Activated CD4-positive, alpha-beta T cell treated with anti-CD3 and anti-CD28 coated beads, Interleukin-2, amount 10 ng/mL, durations not matched to agents 24 days and 14 days (primary cell): ENCODE data around the gene HSPB9. TPM values are rescaled to one million over a fixed set of nuclear protein-coding genes. Genes with fewer than 3 reads are reported as not detected.

Source experiments
- DNase-seq: peaks from one replicate; pipeline ENCODE4 v3.0.0; 2022
- H3K27ac Mint-ChIP-seq: one replicate; pipeline ENCODE4 v1.8.0; 2022; ENCODE audit warnings: mild to moderate bottlenecking, mixed read lengths
- H3K27me3 Mint-ChIP-seq: one replicate; pipeline ENCODE4 v1.8.0; 2022; ENCODE audit warnings: mixed read lengths
- H3K36me3 Mint-ChIP-seq: one replicate; pipeline ENCODE4 v1.8.0; 2022; ENCODE audit warnings: low read depth, mild to moderate bottlenecking, mixed read lengths
- H3K4me1 Mint-ChIP-seq: one replicate; pipeline ENCODE4 v1.8.0; 2021; ENCODE audit warnings: mixed read lengths
- H3K4me3 Mint-ChIP-seq: one replicate; pipeline ENCODE4 v1.8.0; 2022; ENCODE audit warnings: mild to moderate bottlenecking, moderate library complexity, mixed read lengths
- H3K9me3 Mint-ChIP-seq: one replicate; pipeline ENCODE4 v1.8.0; 2021; ENCODE audit warnings: mixed read lengths
- intact Hi-C: fragments of 100-400 bp; cut with micrococcal nuclease; formaldehyde crosslinking; loops from one replicate; pipeline ENCODE4 v1.15.1; 2023
- total RNA-seq: library from RNA; stranded (reverse); gene quantifications from 2 replicates; pipeline ENCODE4 v1.2.3, GENCODE V29; 2022

Gene HSPB9
- total RNA-seq, 1 donor from 2014 or later: not detected

- H3K27me3 Mint-ChIP-seq: no peaks in the 10 kb centered on the region
- peaks cover 4% of the 10 kb centered on the region for H3K4me1 Mint-ChIP-seq
- intact Hi-C loops: no loop called here
- DNase-seq: peak; percentile 85
- H3K4me3 Mint-ChIP-seq: no peak overlapping the region
- no peaks in the 10 kb centered on the region for H3K36me3 Mint-ChIP-seq
- H3K9me3 Mint-ChIP-seq: no peaks in the 10 kb centered on the region
- H3K27ac Mint-ChIP-seq: no peak overlapping the region
Measured at GRCh38 chr17:42163113-42163512, 40.5 kb downstream of the HSPB9 start.

DNA sequence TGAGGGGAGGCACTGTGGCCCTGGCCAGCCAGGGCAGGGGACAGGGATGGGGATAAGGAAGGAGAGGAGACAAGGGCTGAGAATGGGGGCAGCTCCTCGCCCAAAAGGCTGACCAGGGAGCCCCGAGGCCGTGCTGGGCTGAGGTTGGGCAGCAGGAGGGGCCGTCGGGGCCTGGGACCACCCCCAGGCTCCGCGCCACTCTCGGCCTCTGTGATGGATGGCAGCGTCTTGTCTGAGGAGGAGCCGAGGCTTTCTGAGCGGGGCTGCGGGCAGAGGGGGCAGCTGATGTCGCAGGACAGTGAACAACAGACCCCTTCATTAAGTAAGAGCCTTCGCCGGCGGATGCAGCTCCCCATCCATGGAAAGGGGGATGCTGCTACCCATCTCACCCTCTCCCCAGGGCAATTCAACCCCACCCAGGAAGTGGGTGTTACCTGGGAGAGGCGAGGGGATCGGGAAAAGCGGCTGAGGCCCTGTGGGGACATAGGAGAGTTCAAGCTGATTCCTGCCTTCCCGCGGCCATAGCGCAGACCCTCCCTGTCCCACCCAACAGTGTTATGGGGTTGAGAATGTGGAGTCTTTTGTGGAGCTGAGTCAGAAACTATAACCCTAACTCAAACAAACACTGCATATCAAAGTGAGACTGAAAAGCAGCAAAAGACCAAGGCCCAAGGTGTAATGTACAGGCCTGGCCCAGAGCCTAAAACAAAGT, 41.2 kb downstream of the HSPB9 start:
- H3K9me3 Mint-ChIP-seq: no peaks in the 10 kb centered on the region
- H3K27me3 Mint-ChIP-seq: no peaks in the 10 kb centered on the region
- no peaks in the 10 kb centered on the region for H3K36me3 Mint-ChIP-seq
- H3K4me3 Mint-ChIP-seq: no peak overlapping the region
- H3K27ac Mint-ChIP-seq: no peak overlapping the region
- intact Hi-C loops: no loop called here
- peaks cover 4% of the 10 kb centered on the region for H3K4me1 Mint-ChIP-seq
- DNase-seq: no peak

GRCh38 chr17:42165751-42166150, 43.1 kb downstream of the HSPB9 start:
- Mint-ChIP-seq H3K27ac (no peak overlapping the region), H3K36me3 (no peaks in the 10 kb centered on the region), H3K4me1 (peaks cover 4% of the 10 kb centered on the region), H3K27me3 (peaks cover 2% of the 10 kb centered on the region), H3K9me3 (no peaks in the 10 kb centered on the region), H3K4me3 (no peak overlapping the region)
- intact Hi-C loops: no loop called here
- DNase-seq: no peak

- peaks cover 2% of the 10 kb centered on the region for H3K27me3 Mint-ChIP-seq
- no peaks in the 10 kb centered on the region for H3K36me3 Mint-ChIP-seq
- intact Hi-C loops: no loop called here
- no peak for DNase-seq
- H3K27ac Mint-ChIP-seq: no peak overlapping the region
- peaks cover 4% of the 10 kb centered on the region for H3K4me1 Mint-ChIP-seq
- no peak overlapping the region for H3K4me3 Mint-ChIP-seq
- no peaks in the 10 kb centered on the region for H3K9me3 Mint-ChIP-seq
Measured at GRCh38 chr17:42166196-42166763, 43.7 kb downstream of the HSPB9 start.

- DNase-seq: no peak
- H3K27me3 Mint-ChIP-seq: peaks cover 2% of the 10 kb centered on the region
- no peak overlapping the region for H3K27ac Mint-ChIP-seq
- H3K9me3 Mint-ChIP-seq: no peaks in the 10 kb centered on the region
- H3K36me3 Mint-ChIP-seq: no peaks in the 10 kb centered on the region
- intact Hi-C loops: no loop called here
- peaks cover 4% of the 10 kb centered on the region for H3K4me1 Mint-ChIP-seq
- no peak overlapping the region for H3K4me3 Mint-ChIP-seq
Measured at GRCh38 chr17:42167807-42168206, 45.2 kb downstream of the HSPB9 start.

- Mint-ChIP-seq H3K9me3 (no peaks in the 10 kb centered on the region), H3K27me3 (peaks cover 2% of the 10 kb centered on the region), H3K36me3 (no peaks in the 10 kb centered on the region), H3K27ac (no peak overlapping the region), H3K4me3 (no peak overlapping the region), H3K4me1 (no peaks in the 10 kb centered on the region)
- DNase-seq: no peak
- intact Hi-C loops: no loop called here
Measured at GRCh38 chr17:42169351-42169750, 46.7 kb downstream of the HSPB9 start.

DNA sequence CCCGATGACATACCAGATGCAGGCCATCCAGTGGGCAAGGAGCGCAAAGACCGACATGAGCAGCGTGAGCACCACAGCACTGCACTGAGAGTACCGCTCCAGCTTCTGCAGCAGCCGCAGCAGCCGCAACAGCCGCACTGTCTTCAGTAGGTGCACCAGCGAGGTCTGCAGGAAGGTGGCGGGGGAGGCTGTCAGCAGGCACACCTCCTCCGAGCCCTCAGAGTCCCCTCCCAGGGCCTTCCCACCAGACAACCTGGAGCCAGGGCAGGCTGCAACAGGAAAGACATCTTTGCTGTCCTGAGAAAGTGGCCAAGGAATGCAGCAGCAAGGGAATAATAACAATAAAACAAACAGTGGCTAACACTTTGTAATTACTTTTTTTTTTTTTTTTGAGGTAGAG, 49.2 kb downstream of the HSPB9 start:
- DNase-seq: no peak
- Mint-ChIP-seq H3K36me3 (no peaks in the 10 kb centered on the region), H3K9me3 (no peaks in the 10 kb centered on the region), H3K27ac (no peak overlapping the region), H3K4me1 (peaks cover 4% of the 10 kb centered on the region), H3K27me3 (peaks cover 2% of the 10 kb centered on the region), H3K4me3 (no peak overlapping the region)
- intact Hi-C loops: no loop called here

Other genes with a start within 250 kb of the HSPB9 start
- gene ACLY, start 203.9 kb upstream of the HSPB9 start, total RNA-seq: 225 and 229 TPM in 2 replicates
- gene ODAD4, start 192.2 kb upstream of the HSPB9 start, total RNA-seq: 0.63 and 0.76 TPM in 2 replicates
- gene CNP, start 156.0 kb upstream of the HSPB9 start, total RNA-seq: 81.6 and 84.1 TPM in 2 replicates
- gene DNAJC7, start 105.4 kb upstream of the HSPB9 start, total RNA-seq: 121 and 128 TPM in 2 replicates
- gene NKIRAS2, start 102.7 kb upstream of the HSPB9 start, total RNA-seq: 29.5 and 30.3 TPM in 2 replicates
- 0.05 and 0.07 TPM in 2 replicates for gene C17orf113, start 72.2 kb upstream of the HSPB9 start, total RNA-seq
- 0.16 TPM in 1 of 2 replicates, not detected in the other for gene ZNF385C, start 24.3 kb upstream of the HSPB9 start, total RNA-seq
- gene DHX58, start 10.1 kb upstream of the HSPB9 start, total RNA-seq: 22.9 and 25.8 TPM in 2 replicates
- 76.6 and 77.4 TPM in 2 replicates for gene KAT2A, start 1.4 kb upstream of the HSPB9 start, total RNA-seq
- 55.8 and 64.6 TPM in 2 replicates for gene RAB5C, start 32.2 kb downstream of the HSPB9 start, total RNA-seq
- 1.6 and 2.3 TPM in 2 replicates for gene KCNH4, start 58.3 kb downstream of the HSPB9 start, total RNA-seq
- not detected in 2 replicates for gene HCRT, start 62.6 kb downstream of the HSPB9 start, total RNA-seq
- 14.4 and 17.5 TPM in 2 replicates for gene GHDC, start 71.7 kb downstream of the HSPB9 start, total RNA-seq
- 184 and 189 TPM in 2 replicates for gene STAT5B, start 153.6 kb downstream of the HSPB9 start, total RNA-seq
- gene STAT5A, start 165.7 kb downstream of the HSPB9 start, total RNA-seq: 346 and 348 TPM in 2 replicates